Measurements from ENCODE around the gene ATXN1. TPM values are rescaled to one million over a fixed set of nuclear protein-coding genes. Genes with fewer than 3 reads are reported as not detected.

The ATXN1 gene
- total and polyA plus RNA-seq, 2 of the 8 experiments (the other 6 are each of a cell fraction or from before 2014, with no cell fraction given), result 1.6 to 4.0 TPM

DNA sequence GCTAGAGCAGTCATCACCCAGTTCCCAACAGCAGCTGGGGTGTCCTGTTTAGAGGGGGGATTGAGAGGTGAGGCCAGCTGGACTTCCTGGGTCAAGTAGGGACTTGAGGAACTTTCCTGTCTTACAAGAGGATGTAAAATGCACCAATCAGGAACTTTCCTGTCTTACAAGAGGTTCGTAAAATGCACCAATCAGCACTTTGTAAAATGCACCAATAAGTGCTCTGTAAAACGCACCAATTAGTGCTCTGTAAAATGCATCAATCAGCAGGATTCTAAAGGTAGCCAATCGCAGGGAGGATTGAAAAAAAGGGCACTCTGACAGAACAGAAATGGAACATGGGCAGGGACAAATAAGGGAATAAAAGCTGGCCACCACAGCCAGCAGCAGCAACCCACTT, 297.2 kb downstream of the ATXN1 start:
- Histone ChIP-seq H3K79me1 (ENCODE audit: low read depth, low read length) (no peaks in the 10 kb centered on the region), H2BK120ac (replicated peaks; ENCODE audit: low read depth, low read length) (no peak overlapping the region), H3K4me3 (ENCODE audit: extremely low read depth in 1 of 4, insufficient read depth in 2 of 4, low read depth in 3 of 4, low read length in 4 of 4) (no peak overlapping the region), H3K14ac (ENCODE audit: insufficient read length) (no peak overlapping the region), H3K4me1 (replicated peaks in 1 of 4; ENCODE audit: control insufficient read depth in 3 of 4, insufficient read depth in 4 of 4, low read length in 3 of 4) (peaks cover 0 to 4% (median 2%) of the 10 kb centered on the region in 4 experiments; a peak in 5 of 7 replicates), H3K9ac (replicated peaks in 1 of 4; ENCODE audit: extremely low read depth in 1 of 4, low read depth in 3 of 4, low read length in 3 of 4) (no peak overlapping the region), H3K23ac (ENCODE audit: insufficient read length) (no peak overlapping the region), H3K4ac (replicated peaks; ENCODE audit: insufficient read length, low read depth, low read length) (no peak overlapping the region), H2AK5ac (ENCODE audit: low read depth, low read length) (no peak overlapping the region), H4K91ac (replicated peaks; ENCODE audit: insufficient read length, low read length) (no peak overlapping the region), H3K9me3 (ENCODE audit: insufficient read depth in 2 of 2, low read depth in 1 of 2, low read length in 1 of 2) (no peaks in the 10 kb centered on the region; a peak in 1 of 4 replicates), H3K27me3 (replicated peaks in 1 of 4; ENCODE audit: control insufficient read depth in 3 of 4, extremely low read depth in 1 of 4, insufficient read depth in 3 of 4, low read length in 3 of 4) (no peaks in the 10 kb centered on the region), H2BK5ac (ENCODE audit: low read depth, low read length) (no peak overlapping the region), H3K27ac (ENCODE audit: low read depth, low read length) (no peak overlapping the region), H4K20me1 (replicated peaks in 1 of 2; ENCODE audit: control insufficient read depth in 1 of 2, insufficient read depth in 2 of 2, low read length in 2 of 2) (no peaks in the 10 kb centered on the region), H2BK12ac (ENCODE audit: low read depth, low read length) (no peak overlapping the region), H3K18ac (ENCODE audit: extremely low read depth, low read length) (no peak overlapping the region), H3K79me2 (ENCODE audit: control insufficient read depth in 1 of 2, insufficient read depth in 2 of 2, low read length in 2 of 2) (no peaks in the 10 kb centered on the region), H2BK15ac (ENCODE audit: low read length) (no peak overlapping the region), H4K5ac (ENCODE audit: insufficient read length, low read depth, low read length) (no peak overlapping the region), H2AFZ (ENCODE audit: low read length) (no peak overlapping the region), H3K56ac (replicated peaks; ENCODE audit: insufficient read length, low read depth, low read length) (no peak overlapping the region), H3K36me3 (ENCODE audit: control insufficient read depth in 2 of 4, insufficient read depth in 4 of 4, low read length in 3 of 4) (no peaks in the 10 kb centered on the region), H3K4me2 (ENCODE audit: insufficient read depth in 1 of 2, low read depth in 2 of 2, low read length in 2 of 2) (no peak overlapping the region), H4K8ac (ENCODE audit: extremely low read depth, insufficient read depth, low read length) (no peak overlapping the region), H3K23me2 (ENCODE audit: low read depth, low read length) (no peaks in the 10 kb centered on the region), H2BK20ac (ENCODE audit: low read length) (no peak overlapping the region)
- ChIA-PET CTCF (ENCODE audit: partially characterized antibody) (interaction anchor here (0.6 to 1.4 kb wide), 2 partner anchors 54 to 119 kb away, joined by 3 read pairs; no protein-coding TSS in a partner anchor), POLR2A (ENCODE audit: partially characterized antibody) (interaction anchor here (0.8 kb wide), 1 partner anchor 20 kb away, joined by 3 read pairs; no protein-coding TSS in a partner anchor)
- 83% methylated on average over 3 of the region's 3 CpGs; no CpG with 5 or more reads in 1 of the 2 experiments for WGBS, 2 experiments (ENCODE audit: extremely low coverage in 1 of 2, insufficient coverage in 1 of 2, insufficient read length in 1 of 2, insufficient replicate concordance in 2 of 2, low coverage in 1 of 2, low lambda C conversion rate in 2 of 2, missing lambda C conversion rate in 1 of 2)
- FAIRE-seq, result no peak
- DNase-seq (ENCODE audit: low read depth in 1 of 2, low spot score in 2 of 2), result no peak
- TF ChIP-seq BACH1 (IDR thresholded peaks at IDR 0.05; ENCODE audit: low read length), result no peak
- no peak for TF ChIP-seq CBX8 (IDR thresholded peaks at IDR 0.05; ENCODE audit: borderline replicate concordance, low read depth, low read length)
- TF ChIP-seq TAF1 (IDR thresholded peaks at IDR 0.05; ENCODE audit: low read depth, low read length), result no peak
- TF ChIP-seq RXRA (IDR thresholded peaks at IDR 0.05; ENCODE audit: insufficient read depth, low read depth, low read length), result no peak
- no peak for TF ChIP-seq GTF2F1 (IDR thresholded peaks at IDR 0.05; ENCODE audit: borderline replicate concordance, low read depth, low read length)
- no peak for TF ChIP-seq BCL11A (IDR thresholded peaks at IDR 0.05; ENCODE audit: low read depth in 2 of 2, low read length in 2 of 2)
- no peak for TF ChIP-seq NRF1 (IDR thresholded peaks at IDR 0.05; ENCODE audit: low read depth, low read length)
- TF ChIP-seq SIN3A (conservative IDR thresholded peaks at IDR 0.05 in 1 of 2, IDR thresholded peaks at IDR 0.05 in 1 of 2; ENCODE audit: low read depth in 1 of 2, low read length in 2 of 2), result no peak
- TF ChIP-seq KDM1A (IDR thresholded peaks at IDR 0.05; ENCODE audit: borderline replicate concordance, low read length), result no peak
- no peak for TF ChIP-seq FOSL1 (IDR thresholded peaks at IDR 0.05; ENCODE audit: insufficient read depth, low read depth, low read length)
- TF ChIP-seq SUZ12 (IDR thresholded peaks at IDR 0.05; ENCODE audit: low read length), result no peak
- TF ChIP-seq CEBPB (IDR thresholded peaks at IDR 0.05; ENCODE audit: low read depth, low read length), result no peak
- no peak for TF ChIP-seq RAD21 (IDR thresholded peaks at IDR 0.05 in 1 of 2, conservative IDR thresholded peaks at IDR 0.05 in 1 of 2; ENCODE audit: low read depth in 2 of 2, low read length in 2 of 2)
- no peak for TF ChIP-seq JUN (IDR thresholded peaks at IDR 0.05; ENCODE audit: low read depth, low read length)
- no peak for TF ChIP-seq SIRT6 (IDR thresholded peaks at IDR 0.05; ENCODE audit: low read length)
